SK-N-SH (cell line): ENCODE results near the gene OR6B1. TPM values are rescaled to one million over a fixed set of nuclear protein-coding genes. Genes with fewer than 3 reads are reported as not detected.

ENCODE experiments used
- CTCF ChIA-PET: fragments of 300-600, 350-600 bp; formaldehyde crosslinking; extraction: SDS; loops from one replicate; lab custom pipeline; 2021; lab: Yijun Ruan, JAX
- POLR2A ChIA-PET: fragments of 350-600 bp; sonication (Branson Sonifier 250); formaldehyde crosslinking; extraction: SDS; loops from one replicate; lab custom pipeline; 2020; ENCODE audit warnings: antibody characterized with exemption, inconsistent platforms; lab: Yijun Ruan, JAX
- DNase-seq: peaks from one replicate; pipeline ENCODE4 v3.0.0; 2012
- H2AFZ ChIP-seq: fragments of 200-600 bp; sonication (generic); 2 replicates; pipeline ENCODE4 v1.8.1; 2016; ENCODE audit warnings: antibody characterized with exemption, mild to moderate bottlenecking, low read depth
- H3F3A ChIP-seq: fragments of 200-600 bp; sonication (generic); replicated peaks from 2 replicates; pipeline ENCODE3; 2016; ENCODE audit warnings: antibody characterized with exemption, mild to moderate bottlenecking; ENCODE audit not compliant: insufficient read depth
- H3K27ac ChIP-seq, 2 experiments: fragments of 200-500 bp in 1 of 2; fragments of 200-600 bp in 1 of 2; sonication (Bioruptor generic) in 1 of 2; sonication (generic), shearing (Covaris generic) in 1 of 2; 2 replicates each; pipeline versions ENCODE4 v1.5.1 to v1.6.1; 2014 to 2016; ENCODE audit warnings: low read depth in 2 of 2, inconsistent platforms in 1 of 2, low read length in 1 of 2, mild to moderate bottlenecking in 1 of 2, mixed read lengths in 1 of 2
- H3K27me3 ChIP-seq: fragments of 200-600 bp; sonication (generic), shearing (Covaris generic); 2 replicates; pipeline ENCODE4 v1.6.1; 2016; ENCODE audit warnings: mixed run types; ENCODE audit not compliant: insufficient read depth
- H3K36me3 ChIP-seq, 2 experiments: fragments of 200-500 bp in 1 of 2; fragments of 200-600 bp in 1 of 2; sonication (Bioruptor generic) in 1 of 2; sonication (generic) in 1 of 2; replicated peaks in 1 of 2; 2 replicates each; pipeline versions ENCODE3 to v1.5.1; 2014 to 2016; ENCODE audit warnings: low read length in 1 of 2, mild to moderate bottlenecking in 1 of 2; ENCODE audit not compliant: insufficient read depth in 2 of 2, control insufficient read depth in 1 of 2
- H3K4me1 ChIP-seq, 2 experiments: fragments of 200-500 bp in 1 of 2; fragments of 200-600 bp in 1 of 2; sonication (Bioruptor generic) in 1 of 2; sonication (generic), shearing (Covaris generic) in 1 of 2; 2 replicates each; pipeline versions ENCODE4 v1.5.1 to v1.6.1; 2014 to 2016; ENCODE audit warnings: low read depth in 1 of 2, low read length in 1 of 2, mixed run types in 1 of 2; ENCODE audit not compliant: insufficient read depth in 2 of 2, control insufficient read depth in 1 of 2
- H3K4me2 ChIP-seq: fragments of 200-600 bp; sonication (generic), shearing (Covaris generic); 2 replicates; pipeline ENCODE4 v1.6.1; 2017; ENCODE audit warnings: mixed run types
- H3K4me3 ChIP-seq, 2 experiments: fragments of 200-500 bp in 1 of 2; fragments of 200-600 bp in 1 of 2; sonication (Bioruptor generic) in 1 of 2; sonication (generic), shearing (Covaris generic) in 1 of 2; 2 replicates each; pipeline versions ENCODE4 v1.5.1 to v1.8.1; 2014 to 2016; ENCODE audit warnings: low read depth in 2 of 2, inconsistent platforms in 1 of 2, low read length in 1 of 2, mild to moderate bottlenecking in 1 of 2, mixed read lengths in 1 of 2, moderate library complexity in 1 of 2
- H3K79me2 ChIP-seq: fragments of 200-600 bp; sonication (generic); 2 replicates; pipeline ENCODE4 v1.8.1; 2017; ENCODE audit warnings: mild to moderate bottlenecking; ENCODE audit not compliant: insufficient read depth
- H3K9ac ChIP-seq: fragments of 200-600 bp; sonication (generic); 2 replicates; pipeline ENCODE4 v1.6.1; 2017; ENCODE audit warnings: mixed run types
- H3K9me2 ChIP-seq: fragments of 200-600 bp; sonication (generic); 2 replicates; pipeline ENCODE4 v1.6.1; 2017; ENCODE audit warnings: mixed run types
- H3K9me3 ChIP-seq: fragments of 200-600 bp; sonication (generic); 2 replicates; pipeline ENCODE4 v1.6.1; 2017; ENCODE audit warnings: mixed run types, mild to moderate bottlenecking, moderate library complexity
- H4K20me1 ChIP-seq: fragments of 200-600 bp; sonication (generic); 2 replicates; pipeline ENCODE4 v1.6.1; 2017; ENCODE audit warnings: mild to moderate bottlenecking, mixed run types; ENCODE audit not compliant: insufficient read depth
- CTCF ChIP-seq: fragments of 200-600 bp; sonication (generic); IDR thresholded peaks from 2 replicates; pipeline ENCODE4 v1.6.1; 2017; ENCODE audit warnings: antibody characterized with exemption, mild to moderate bottlenecking, moderate library complexity
- ELF1 ChIP-seq: IDR thresholded peaks from 2 replicates; pipeline ENCODE4 v1.4.0; 2012
- EP300 ChIP-seq, 2 experiments: IDR thresholded peaks; 2 replicates each; pipeline versions ENCODE4 v1.4.0 to v1.6.1; 2012; ENCODE audit warnings: borderline replicate concordance in 1 of 2, low read depth in 1 of 2, low read length in 1 of 2
- FOSL2 ChIP-seq: IDR thresholded peaks from 2 replicates; pipeline ENCODE4 v1.4.0; 2012; ENCODE audit warnings: low read depth, mild to moderate bottlenecking, moderate library complexity, borderline replicate concordance
- FOXJ3 ChIP-seq: sonication (generic); formaldehyde crosslinking; IDR thresholded peaks from 2 replicates; pipeline ENCODE4 v1.5.1; 2020; ENCODE audit warnings: mild to moderate bottlenecking, missing genetic modification reagents
- GATA2 ChIP-seq: sonication (generic); formaldehyde crosslinking; IDR thresholded peaks from 2 replicates; pipeline ENCODE4 v1.5.0; 2020; ENCODE audit warnings: mild to moderate bottlenecking, missing genetic modification reagents
- JUND ChIP-seq: IDR thresholded peaks from 2 replicates; pipeline ENCODE4 v1.4.0; 2012
- MXI1 ChIP-seq: IDR thresholded peaks from 2 replicates; pipeline ENCODE4 v1.6.1; 2012; ENCODE audit warnings: mild to moderate bottlenecking, low read depth, low read length, improper control_type of control experiment
- NFIC ChIP-seq: IDR thresholded peaks from 2 replicates; pipeline ENCODE4 v1.4.0; 2012; ENCODE audit warnings: borderline replicate concordance
- NRF1 ChIP-seq: IDR thresholded peaks from 2 replicates; pipeline ENCODE4 v1.6.1; 2012; ENCODE audit warnings: low read depth, mild to moderate bottlenecking, low read length
- POLR2AphosphoS5 ChIP-seq: IDR thresholded peaks from 2 replicates; pipeline ENCODE4 v1.6.1; 2012; ENCODE audit warnings: low read depth, low read length
- RCOR1 ChIP-seq: fragments of 150-350 bp; IDR thresholded peaks from 2 replicates; pipeline ENCODE4 v1.6.1; 2017; ENCODE audit warnings: antibody characterized with exemption, low read length
- SIN3A ChIP-seq: IDR thresholded peaks from 2 replicates; pipeline ENCODE4 v1.6.1; 2012; ENCODE audit warnings: low read depth, mild to moderate bottlenecking, low read length, moderate library complexity, borderline replicate concordance
- SMC3 ChIP-seq: IDR thresholded peaks from 2 replicates; pipeline ENCODE4 v1.6.1; 2012; ENCODE audit warnings: low read depth, low read length, improper control_type of control experiment
- TCF12 ChIP-seq: IDR thresholded peaks from 2 replicates; pipeline ENCODE4 v1.4.0; 2012
- TEAD4 ChIP-seq: IDR thresholded peaks from 2 replicates; pipeline ENCODE4 v1.4.0; 2012; ENCODE audit warnings: mild to moderate bottlenecking, borderline replicate concordance; ENCODE audit not compliant: insufficient read depth
- USF2 ChIP-seq: fragments of 150-350 bp; IDR thresholded peaks from 2 replicates; pipeline ENCODE4 v1.6.1; 2017; ENCODE audit warnings: antibody characterized with exemption, low read length, low read depth, borderline replicate concordance
- YY1 ChIP-seq: IDR thresholded peaks from 2 replicates; pipeline ENCODE4 v1.4.0; 2012; ENCODE audit warnings: low read depth, mild to moderate bottlenecking
- WGBS: methylation state at CpG from one replicate; pipeline ENCODE4 v1.1.6; 2017; ENCODE audit warnings: low lambda C conversion rate; 5-methylcytosine and 5-hydroxymethylcytosine counted together
- polyA plus RNA-seq, 3 experiments: library from polyadenylated mRNA; depleted of rRNA; stranded (reverse); fragments of >200 nt; gene quantifications; 2 replicates each; pipeline ENCODE4 v1.2.3, GENCODE V29; 2012

The OR6B1 gene
- polyA plus RNA-seq, 1 of the 3 experiments (the other 2 are of a cell fraction), result not detected

- peak overlapping the region; percentile 74 for H2AFZ ChIP-seq
- H3K9me3 ChIP-seq, result peaks cover 7% of the 10 kb centered on the region
- peaks cover 0 to under 1% of the 10 kb centered on the region in 2 experiments; a peak in 2 of 4 replicates for H3K4me1 ChIP-seq
- no peaks in the 10 kb centered on the region for H3K27me3 ChIP-seq
- no peak for DNase-seq
- H3K9ac ChIP-seq, result no peak overlapping the region
- H3K27ac ChIP-seq, result no peak overlapping the region
- no peak overlapping the region for H3K4me2 ChIP-seq
- WGBS, result 23% methylated on average over 4 of the region's 4 CpGs
- H4K20me1 ChIP-seq, result no peaks in the 10 kb centered on the region
- no peaks in the 10 kb centered on the region for H3F3A ChIP-seq
- TF ChIP-seq POLR2AphosphoS5, result no peak
- TF ChIP-seq YY1, result no peak
- no peaks in the 10 kb centered on the region for H3K79me2 ChIP-seq
- H3K36me3 ChIP-seq, result no peaks in the 10 kb centered on the region
- POLR2A ChIA-PET, result no interaction called here
- H3K9me2 ChIP-seq, result peaks cover 3% of the 10 kb centered on the region; the same call in 1 of the 2 replicates
- H3K4me3 ChIP-seq, result no peak overlapping the region
- CTCF ChIA-PET, result no interaction called here
These were observed 26.2 kb upstream of the OR6B1 start for GRCh38 chr7:143973870-143974416.

GRCh38 chr7:143974459-143974858, 25.7 kb upstream of the OR6B1 start:
- ChIA-PET CTCF (no interaction called here), POLR2A (no interaction called here)
- H3K9ac ChIP-seq, result no peak overlapping the region
- H3K4me1 ChIP-seq, result peaks cover 0 to 3% of the 10 kb centered on the region in 2 experiments; a peak in 2 of 4 replicates
- H3K79me2 ChIP-seq, result no peaks in the 10 kb centered on the region
- TF ChIP-seq FOSL2 (no peak), ELF1 (peak; percentile 56; the same call in 1 of the 2 replicates)
- DNase-seq, result no peak
- H3K36me3 ChIP-seq, result no peaks in the 10 kb centered on the region
- 24% methylated on average over 4 of the region's 4 CpGs for WGBS
- no peaks in the 10 kb centered on the region for H3F3A ChIP-seq
- no peaks in the 10 kb centered on the region for H3K27me3 ChIP-seq
- peaks cover 7% of the 10 kb centered on the region for H3K9me3 ChIP-seq
- H2AFZ ChIP-seq, result 0 out of 2 replicates have a peak overlapping the region, but pooled peaks have one; percentile 18
- H3K9me2 ChIP-seq, result peaks cover 3% of the 10 kb centered on the region; the same call in 1 of the 2 replicates
- no peak overlapping the region for H3K4me3 ChIP-seq
- H4K20me1 ChIP-seq, result no peaks in the 10 kb centered on the region
- H3K4me2 ChIP-seq, result no peak overlapping the region
- H3K27ac ChIP-seq, result no peak overlapping the region

- Histone ChIP-seq H3K27me3 (no peaks in the 10 kb centered on the region), H3K79me2 (no peaks in the 10 kb centered on the region), H3K9ac (no peak overlapping the region), H2AFZ (no peak overlapping the region), H3K9me2 (peaks cover 3% of the 10 kb centered on the region; the same call in 1 of the 2 replicates), H3K4me3 (no peak overlapping the region), H3K9me3 (peaks cover 3% of the 10 kb centered on the region), H3K36me3 (no peaks in the 10 kb centered on the region), H3K4me2 (no peak overlapping the region), H3F3A (no peaks in the 10 kb centered on the region), H3K4me1 (peaks cover 0 to 3% of the 10 kb centered on the region in 2 experiments; a peak in 2 of 4 replicates), H3K27ac (no peak overlapping the region), H4K20me1 (no peaks in the 10 kb centered on the region)
- DNase-seq, result peak; percentile 12
- TF ChIP-seq JUND (no peak), CTCF (no peak), GATA2 (CRISPR knock-in tag) (no peak), MXI1 (no peak), NRF1 (no peak), FOXJ3 (CRISPR knock-in tag) (no peak), SIN3A (no peak), SMC3 (no peak), TCF12 (no peak), TEAD4 (no peak), POLR2AphosphoS5 (no peak), RCOR1 (no peak), EP300 (IDR thresholded peaks at IDR 0.05; ENCODE audit: borderline replicate concordance in 1 of 2, low read depth in 1 of 2, low read length in 1 of 2) (no peak), NFIC (no peak), USF2 (no peak)
- CTCF ChIA-PET, result no interaction called here
- 13% methylated on average over 1 of the region's 1 CpG for whole genome bisulfite sequencing
- POLR2A ChIA-PET, result interaction anchor here (0.8 kb wide), 1 partner anchor 74 kb away, joined by 3 read pairs; the partner anchor contains the start of gene TCAF1
These were observed 24.5 kb upstream of the OR6B1 start for GRCh38 chr7:143975617-143976016.
